Measurements from ENCODE around the gene EIF4A2.

DNA sequence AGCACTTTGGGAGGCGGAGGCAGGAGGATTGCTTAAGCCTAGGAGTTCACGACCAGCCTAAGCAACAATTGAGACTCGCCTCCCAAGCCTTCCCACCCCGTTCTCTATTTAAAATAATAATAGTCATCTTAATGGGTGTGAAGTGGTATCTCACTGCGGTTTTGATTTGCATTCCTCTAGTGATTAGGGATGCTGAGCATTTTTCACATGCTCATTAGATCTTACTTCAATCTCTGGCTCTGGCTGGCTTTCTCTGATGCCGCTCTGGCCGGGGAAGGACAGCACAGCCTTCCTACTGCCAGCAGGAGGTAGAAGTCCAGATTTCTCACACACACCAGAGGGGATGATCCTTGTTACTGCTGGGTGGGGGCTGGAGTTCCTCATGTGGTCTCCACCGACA lies 7.4 kb upstream of the EIF4A2 start:
- TF ChIP-seq CTCF (conservative IDR thresholded peaks at IDR 0.05; ENCODE audit: low read depth, low read length) (0 out of 2 replicates have a peak, but pooled peaks have one; percentile 17), EZH2 (IDR thresholded peaks at IDR 0.05; ENCODE audit: borderline replicate concordance, low read depth, low read length, poor library complexity, severe bottlenecking) (no peak)
